ENCODE data around the gene SMARCE1.
A peak's percentile ranks its signal among the peaks of the same experiment; 100 is the strongest.

The SMARCE1 gene

GRCh38 chr17:40647624-40648383 lies at the start of gene SMARCE1:
Gene SMARCE1, minus strand, starts transcription at chr17:40647818. Its CDS starts 2,016 bp downstream, at chr17:40645802.
- peak; percentile 76 for DNase-seq (ENCODE audit: low read depth)

GRCh38 chr17:40697297-40697696 lies 49.7 kb upstream of the SMARCE1 start:
- no peak for DNase-seq (ENCODE audit: low read depth)

- peak; percentile 6 for DNase-seq (ENCODE audit: low read depth)
These were observed 49.0 kb upstream of the SMARCE1 start for GRCh38 chr17:40696651-40697072.

GRCh38 chr17:40695874-40696472 lies 48.4 kb upstream of the SMARCE1 start:
- DNase-seq (ENCODE audit: low read depth), result no peak

- no peak for DNase-seq (ENCODE audit: low read depth)
These were observed 47.0 kb upstream of the SMARCE1 start for GRCh38 chr17:40694584-40694983.

GRCh38 chr17:40687106-40687505 lies 39.5 kb upstream of the SMARCE1 start:
- no peak for DNase-seq (ENCODE audit: low read depth)

GRCh38 chr17:40686192-40686591 lies 38.6 kb upstream of the SMARCE1 start:
- DNase-seq (ENCODE audit: low read depth), result no peak

- DNase-seq (ENCODE audit: low read depth), result no peak
These were observed 33.4 kb upstream of the SMARCE1 start for GRCh38 chr17:40680998-40681397.

GRCh38 chr17:40679523-40679907 lies 31.9 kb upstream of the SMARCE1 start:
- no peak for DNase-seq (ENCODE audit: low read depth)

- no peak for DNase-seq (ENCODE audit: low read depth)
These were observed 31.4 kb upstream of the SMARCE1 start for GRCh38 chr17:40678902-40679522.

GRCh38 chr17:40675905-40676304 lies 28.3 kb upstream of the SMARCE1 start:
- no peak for DNase-seq (ENCODE audit: low read depth)

- no peak for DNase-seq (ENCODE audit: low read depth)
These were observed 25.0 kb upstream of the SMARCE1 start for GRCh38 chr17:40672654-40673053.

- no peak for DNase-seq (ENCODE audit: low read depth)
These were observed 23.7 kb upstream of the SMARCE1 start for GRCh38 chr17:40671282-40671681.

- DNase-seq (ENCODE audit: low read depth), result no peak
These were observed 18.7 kb upstream of the SMARCE1 start for GRCh38 chr17:40666331-40666730.

- no peak for DNase-seq (ENCODE audit: low read depth)
These were observed 17.1 kb upstream of the SMARCE1 start, which contains the start of gene KRT222 for GRCh38 chr17:40664582-40665333. Gene KRT222, minus strand, starts transcription at chr17:40665177. Its CDS starts 78 bp downstream, at chr17:40665099.

- DNase-seq (ENCODE audit: low read depth), result no peak
These were observed 15.6 kb upstream of the SMARCE1 start for GRCh38 chr17:40663252-40663651.

GRCh38 chr17:40659911-40660310 lies 12.3 kb upstream of the SMARCE1 start:
- DNase-seq (ENCODE audit: low read depth), result no peak

GRCh38 chr17:40658396-40658795 lies 10.8 kb upstream of the SMARCE1 start:
- DNase-seq (ENCODE audit: low read depth), result no peak

GRCh38 chr17:40651939-40652338 lies 4.3 kb upstream of the SMARCE1 start:
- no peak for DNase-seq (ENCODE audit: low read depth)

- peak; percentile 35 for DNase-seq (ENCODE audit: low read depth)
These were observed 858 bp upstream of the SMARCE1 start for GRCh38 chr17:40648384-40648968.

- peak; percentile 68 for DNase-seq (ENCODE audit: low read depth)
These were observed 611 bp downstream of the SMARCE1 start for GRCh38 chr17:40646791-40647623.
